ENCODE measurements around the gene MAGEE1. TPM values are rescaled to one million over a fixed set of nuclear protein-coding genes. Genes with fewer than 3 reads are reported as not detected.

Gene MAGEE1
- total and polyA plus RNA-seq, 2 of the 4 experiments (the other 2 are of a cell fraction), result 0.54 to 1.9 TPM

DNA sequence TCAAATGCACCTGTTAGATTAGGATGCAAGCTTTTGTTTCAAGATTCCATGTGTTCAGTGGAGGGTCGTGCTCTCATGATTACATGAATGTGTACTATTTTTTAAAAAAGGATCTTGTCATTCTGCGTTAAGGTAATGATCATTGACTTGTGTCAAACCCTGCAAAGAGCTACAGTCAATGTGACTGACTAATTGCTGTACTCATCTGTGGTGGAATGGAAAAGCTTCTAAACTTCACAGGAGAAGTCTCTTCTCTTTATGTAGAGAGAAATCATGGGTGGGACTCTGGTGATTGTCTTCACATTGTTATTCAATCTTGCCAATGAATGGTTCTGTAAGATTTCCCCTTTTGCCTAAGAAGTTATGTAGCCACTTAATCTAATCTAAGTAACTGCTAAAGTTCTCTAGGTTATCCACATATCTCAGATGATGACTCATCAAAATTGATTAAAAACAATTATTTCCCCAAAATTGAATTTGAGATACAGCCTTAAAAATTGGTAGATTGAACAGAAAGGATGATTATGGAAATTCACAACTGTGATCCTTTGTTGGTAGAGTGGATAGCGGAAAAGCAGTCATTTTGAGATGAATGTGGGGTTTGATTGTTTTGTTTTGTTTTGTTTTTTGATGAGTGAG lies 6.7 kb downstream of the MAGEE1 start:
- intact Hi-C loops (cut with micrococcal nuclease), result no loop called here
- no peak overlapping the region for H4K91ac ChIP-seq (ENCODE audit: insufficient read depth, low read depth, low read length)
- dilution Hi-C loops (cut with HindIII; ENCODE audit: low sequenced_read_pairs, unreplicated experiment), result no loop called here
- TF ChIP-seq CHD1 (IDR thresholded peaks at IDR 0.05; ENCODE audit: low read depth, low read length) (no peak), FOS (IDR thresholded peaks at IDR 0.05; ENCODE audit: low read depth, low read length) (no peak), MAFK (IDR thresholded peaks at IDR 0.05; ENCODE audit: low read depth, low read length) (peak; percentile 90), NFE2L2 (IDR thresholded peaks at IDR 0.05; ENCODE audit: low read depth, low read length) (peak; percentile 60; the same call in 1 of the 2 replicates)
- H3K9me3 ChIP-seq (ENCODE audit: control insufficient read depth, insufficient read depth, low read length), result no peaks in the 10 kb centered on the region
- in situ Hi-C loops (cut with MboI; ENCODE audit: low sequenced_read_pairs), result no loop called here
- no peaks in the 10 kb centered on the region for H3K4me1 ChIP-seq (ENCODE audit: control insufficient read depth, insufficient read depth, low read length)
- POLR2A ChIA-PET (ENCODE audit: unreplicated experiment), result no interaction called here
- H3K27me3 ChIP-seq (ENCODE audit: control insufficient read depth, insufficient read depth, low read length), result no peaks in the 10 kb centered on the region
- no peaks in the 10 kb centered on the region for H3K36me3 ChIP-seq (ENCODE audit: control insufficient read depth, insufficient read depth, low read length)
- no peak overlapping the region for H3K4me3 ChIP-seq (ENCODE audit: insufficient read depth, low read depth, low read length)
- no peak overlapping the region for H4K5ac ChIP-seq (ENCODE audit: low read depth, low read length)
- DNase-seq (no peak), ATAC-seq (ENCODE audit: low read depth) (no peak)
- H3K27ac ChIP-seq (ENCODE audit: insufficient read depth, low read length), result no peak overlapping the region
- H2BK120ac ChIP-seq (ENCODE audit: low read depth, low read length), result no peak overlapping the region
- no peak overlapping the region for H2BK20ac ChIP-seq (ENCODE audit: low read depth, low read length)
- H2BK15ac ChIP-seq (ENCODE audit: low read depth, low read length), result no peak overlapping the region
- H3K4me2 ChIP-seq (ENCODE audit: low read depth, low read length), result no peak overlapping the region
- H3K23ac ChIP-seq (ENCODE audit: low read depth, low read length), result no peak overlapping the region
- H3K79me1 ChIP-seq (ENCODE audit: low read depth in 1 of 2, low read length in 2 of 2), result no peaks in the 10 kb centered on the region
- H4K8ac ChIP-seq (ENCODE audit: low read depth in 2 of 2, low read length in 2 of 2), result no peak overlapping the region
- no peaks in the 10 kb centered on the region for H4K20me1 ChIP-seq (ENCODE audit: insufficient read depth, low read length)
- no peak overlapping the region for H3K14ac ChIP-seq (replicated peaks; ENCODE audit: low read depth, low read length)
- no peaks in the 10 kb centered on the region for H3K9me1 ChIP-seq (ENCODE audit: insufficient read depth, low read length)
- no TSS peak for BruUV-seq (replicated peaks)
- H2AK5ac ChIP-seq (ENCODE audit: low read depth, low read length), result no peak overlapping the region
- no peak overlapping the region for H3K9ac ChIP-seq (ENCODE audit: low read depth, low read length)
- CTCF ChIA-PET, result interaction anchor here (0.6 kb wide), 1 partner anchor 20 kb away, joined by 3 read pairs; no protein-coding TSS in a partner anchor
- H2BK5ac ChIP-seq (ENCODE audit: low read depth, low read length, poor library complexity, severe bottlenecking), result no peak overlapping the region
- H3K56ac ChIP-seq (ENCODE audit: extremely low read depth, insufficient read depth, low read length), result no peak overlapping the region
- H2AFZ ChIP-seq (replicated peaks; ENCODE audit: low read length, poor library complexity), result no peak overlapping the region
- H3K18ac ChIP-seq (ENCODE audit: low read depth, low read length), result no peak overlapping the region
- no CpG with 5 or more reads among the region's 3 CpGs for whole genome bisulfite sequencing, 2 experiments (ENCODE audit: extremely low coverage in 2 of 2, insufficient read length in 1 of 2)
- H3K4ac ChIP-seq (ENCODE audit: low read depth, low read length), result no peak overlapping the region
- no peak overlapping the region for H2AK9ac ChIP-seq (replicated peaks; ENCODE audit: low read depth, low read length, poor library complexity)

All from IMR-90 (cell line).